Measurements from ENCODE around the gene ARHGEF37.

Gene ARHGEF37

DNA sequence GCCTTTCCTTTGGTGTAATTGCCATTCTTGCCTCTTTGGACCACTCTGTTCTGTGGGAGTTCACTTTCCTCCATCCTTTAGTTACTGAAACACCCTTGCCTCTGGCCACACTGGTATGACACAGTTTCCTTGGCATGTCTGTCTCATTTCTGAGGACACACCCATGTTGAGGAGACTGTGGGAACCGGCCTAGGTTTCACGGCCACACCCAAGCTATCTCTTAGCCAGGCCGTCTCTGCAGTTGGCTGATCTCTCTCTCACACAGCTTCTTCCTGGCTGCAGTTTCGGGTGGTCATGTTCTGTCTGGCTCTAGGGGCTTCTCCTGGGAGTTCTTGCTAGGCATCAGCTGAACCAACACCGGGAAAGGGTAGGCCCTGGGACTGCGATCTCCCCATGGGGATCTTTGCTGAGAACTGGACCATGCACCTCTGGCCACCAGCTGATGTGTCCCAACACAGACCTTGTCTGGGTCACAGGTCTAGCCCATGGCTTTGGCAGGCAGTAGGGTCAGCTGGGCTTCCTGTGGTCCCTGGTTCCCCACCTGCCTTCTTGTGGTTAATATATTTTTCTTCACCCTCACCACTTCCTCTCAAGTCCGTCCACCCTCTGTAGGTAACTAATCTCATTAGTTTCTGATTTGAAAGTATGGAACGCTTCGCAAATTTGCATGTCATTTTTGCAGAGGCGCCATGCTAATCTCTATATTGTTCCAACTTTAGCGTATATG lies 24.9 kb downstream of the ARHGEF37 start:
- H3K4me3 ChIP-seq (ENCODE audit: low read depth, low read length): no peak overlapping the region; the same call in 1 of the 2 replicates
- peak; percentile 92 for DNase-seq (ENCODE audit: low read depth)
- TF ChIP-seq, protein P1, sequence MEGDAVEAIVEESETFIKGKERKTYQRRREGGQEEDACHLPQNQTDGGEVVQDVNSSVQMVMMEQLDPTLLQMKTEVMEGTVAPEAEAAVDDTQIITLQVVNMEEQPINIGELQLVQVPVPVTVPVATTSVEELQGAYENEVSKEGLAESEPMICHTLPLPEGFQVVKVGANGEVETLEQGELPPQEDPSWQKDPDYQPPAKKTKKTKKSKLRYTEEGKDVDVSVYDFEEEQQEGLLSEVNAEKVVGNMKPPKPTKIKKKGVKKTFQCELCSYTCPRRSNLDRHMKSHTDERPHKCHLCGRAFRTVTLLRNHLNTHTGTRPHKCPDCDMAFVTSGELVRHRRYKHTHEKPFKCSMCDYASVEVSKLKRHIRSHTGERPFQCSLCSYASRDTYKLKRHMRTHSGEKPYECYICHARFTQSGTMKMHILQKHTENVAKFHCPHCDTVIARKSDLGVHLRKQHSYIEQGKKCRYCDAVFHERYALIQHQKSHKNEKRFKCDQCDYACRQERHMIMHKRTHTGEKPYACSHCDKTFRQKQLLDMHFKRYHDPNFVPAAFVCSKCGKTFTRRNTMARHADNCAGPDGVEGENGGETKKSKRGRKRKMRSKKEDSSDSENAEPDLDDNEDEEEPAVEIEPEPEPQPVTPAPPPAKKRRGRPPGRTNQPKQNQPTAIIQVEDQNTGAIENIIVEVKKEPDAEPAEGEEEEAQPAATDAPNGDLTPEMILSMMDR (IDR thresholded peaks at IDR 0.05; ENCODE audit: insufficient read depth, low read depth, low read length, missing control alignments): no peak

DNA sequence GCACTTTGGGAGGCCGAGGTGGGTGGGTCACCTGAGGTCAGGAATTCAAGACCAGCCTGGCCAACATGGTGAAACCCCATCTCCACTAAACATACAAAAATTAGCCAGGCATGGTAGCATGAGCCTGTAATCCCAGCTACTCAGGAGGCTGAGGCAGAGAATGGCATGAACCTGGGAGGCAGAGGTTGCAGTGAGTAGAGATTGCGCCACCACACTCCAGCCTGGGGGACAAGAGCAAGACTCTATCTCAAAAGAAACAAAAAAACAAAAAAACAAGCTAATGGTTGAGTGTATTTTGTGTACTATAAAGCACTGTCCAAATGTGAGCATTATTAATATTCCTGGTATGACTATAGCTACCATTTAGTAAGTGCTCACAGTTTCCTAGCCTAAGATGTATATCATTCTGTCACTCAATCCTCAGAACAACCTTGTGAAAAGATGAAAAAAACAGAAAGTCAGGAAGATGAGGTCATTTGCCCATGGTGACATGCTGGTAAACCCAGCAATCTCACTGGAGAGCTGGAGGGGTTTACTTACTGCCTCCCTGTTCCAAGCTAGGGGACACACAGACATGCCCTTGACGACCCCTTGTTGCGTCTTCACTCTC lies 27.7 kb downstream of the ARHGEF37 start:
- TF ChIP-seq, protein P1 (IDR thresholded peaks at IDR 0.05; ENCODE audit: insufficient read depth, low read depth, low read length, missing control alignments): no peak
- no peak for DNase-seq (ENCODE audit: low read depth)
- no peak overlapping the region for H3K4me3 ChIP-seq (ENCODE audit: low read depth, low read length)

DNA sequence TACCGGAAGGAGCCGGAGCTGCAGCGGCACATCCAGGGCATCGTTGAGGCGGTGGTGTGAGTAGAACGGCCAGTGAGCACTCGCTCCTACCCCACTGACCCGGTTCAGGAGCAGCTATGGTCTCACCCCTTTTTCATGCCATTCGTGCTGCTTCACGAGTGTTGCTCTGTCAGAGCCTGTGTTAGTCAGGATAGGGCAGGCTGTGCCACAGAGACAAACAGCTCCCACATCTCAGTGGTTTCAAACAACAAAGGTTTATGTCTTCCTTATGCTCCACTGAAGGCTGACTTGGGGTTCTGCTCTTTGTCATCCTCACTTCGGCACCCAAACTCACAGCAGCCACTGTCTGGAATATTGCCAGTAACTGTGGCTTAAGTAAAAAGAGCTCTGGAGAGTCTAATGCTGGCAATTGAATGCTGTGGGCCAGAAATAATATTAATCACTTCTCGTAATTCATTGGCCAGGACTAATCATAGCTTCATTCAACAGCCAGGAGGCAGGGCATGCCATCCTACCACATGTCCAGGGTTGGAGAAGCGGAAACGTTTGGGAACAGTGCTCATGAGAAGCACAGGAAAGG lies 28.4 kb downstream of the ARHGEF37 start:
- no peak overlapping the region for H3K4me3 ChIP-seq (ENCODE audit: low read depth, low read length)
- TF ChIP-seq, protein P1 (IDR thresholded peaks at IDR 0.05; ENCODE audit: insufficient read depth, low read depth, low read length, missing control alignments): no peak
- no peak for DNase-seq (ENCODE audit: low read depth)

DNA sequence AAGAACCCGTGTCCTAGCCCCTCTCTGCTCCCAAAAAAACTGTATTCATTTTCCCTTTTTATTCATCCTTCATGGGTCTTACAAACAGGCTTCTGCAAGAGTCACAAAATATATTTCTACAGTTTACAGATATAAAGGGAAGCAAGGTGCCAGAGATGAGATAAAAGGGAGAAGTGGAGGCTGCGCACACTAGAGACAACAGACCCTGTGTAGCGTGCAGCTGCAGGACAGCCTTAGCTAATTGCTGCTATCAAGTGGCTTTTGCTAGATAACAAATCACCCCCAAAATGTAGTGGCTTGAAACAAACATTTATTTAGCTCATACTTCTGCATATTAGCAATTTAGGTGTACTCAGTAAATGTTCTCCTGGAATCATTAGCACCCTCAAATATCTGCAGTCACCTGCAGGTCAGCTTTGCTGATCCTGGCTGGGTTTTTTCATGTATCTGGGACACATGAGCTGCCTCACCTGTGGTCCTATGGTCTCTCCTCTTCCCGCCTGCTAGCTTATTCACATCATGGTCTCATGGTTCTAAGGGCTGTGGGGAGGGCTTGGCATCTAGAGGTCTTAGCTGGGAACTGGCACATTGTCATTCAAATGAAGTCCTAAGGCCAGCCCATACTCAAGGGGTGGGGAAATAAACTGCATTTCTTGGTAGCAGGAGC lies 29.4 kb downstream of the ARHGEF37 start:
- DNase-seq (ENCODE audit: low read depth): no peak
- TF ChIP-seq, protein P1 (IDR thresholded peaks at IDR 0.05; ENCODE audit: insufficient read depth, low read depth, low read length, missing control alignments): no peak

DNA sequence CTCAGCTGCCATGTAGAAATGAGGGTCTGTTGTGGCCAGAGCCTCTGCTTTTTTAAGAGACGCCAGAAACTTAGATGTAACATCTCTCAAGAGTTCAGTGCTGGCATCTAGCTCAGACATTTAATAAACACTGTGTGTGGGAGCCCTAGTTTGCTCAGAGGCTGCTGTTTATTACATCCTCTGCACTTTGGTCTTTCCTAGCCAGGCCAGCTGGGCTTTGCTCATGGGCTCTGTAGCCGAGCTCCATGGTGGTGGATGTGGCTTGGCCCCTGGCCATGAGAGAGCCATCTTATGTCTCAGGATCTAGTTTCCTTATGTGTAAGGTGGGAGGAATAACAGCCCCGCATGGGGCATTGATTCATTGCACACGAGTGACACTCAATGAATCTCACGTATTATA lies 30.0 kb downstream of the ARHGEF37 start:
- H3K4me3 ChIP-seq (ENCODE audit: low read depth, low read length): no peak overlapping the region
- DNase-seq (ENCODE audit: low read depth): no peak
- TF ChIP-seq, protein P1 (IDR thresholded peaks at IDR 0.05; ENCODE audit: insufficient read depth, low read depth, low read length, missing control alignments): no peak

More for the DNA sequence above, 29.4 kb downstream of the ARHGEF37 start:
- H3K4me3 ChIP-seq (ENCODE audit: low read depth, low read length): no peak overlapping the region

DNA sequence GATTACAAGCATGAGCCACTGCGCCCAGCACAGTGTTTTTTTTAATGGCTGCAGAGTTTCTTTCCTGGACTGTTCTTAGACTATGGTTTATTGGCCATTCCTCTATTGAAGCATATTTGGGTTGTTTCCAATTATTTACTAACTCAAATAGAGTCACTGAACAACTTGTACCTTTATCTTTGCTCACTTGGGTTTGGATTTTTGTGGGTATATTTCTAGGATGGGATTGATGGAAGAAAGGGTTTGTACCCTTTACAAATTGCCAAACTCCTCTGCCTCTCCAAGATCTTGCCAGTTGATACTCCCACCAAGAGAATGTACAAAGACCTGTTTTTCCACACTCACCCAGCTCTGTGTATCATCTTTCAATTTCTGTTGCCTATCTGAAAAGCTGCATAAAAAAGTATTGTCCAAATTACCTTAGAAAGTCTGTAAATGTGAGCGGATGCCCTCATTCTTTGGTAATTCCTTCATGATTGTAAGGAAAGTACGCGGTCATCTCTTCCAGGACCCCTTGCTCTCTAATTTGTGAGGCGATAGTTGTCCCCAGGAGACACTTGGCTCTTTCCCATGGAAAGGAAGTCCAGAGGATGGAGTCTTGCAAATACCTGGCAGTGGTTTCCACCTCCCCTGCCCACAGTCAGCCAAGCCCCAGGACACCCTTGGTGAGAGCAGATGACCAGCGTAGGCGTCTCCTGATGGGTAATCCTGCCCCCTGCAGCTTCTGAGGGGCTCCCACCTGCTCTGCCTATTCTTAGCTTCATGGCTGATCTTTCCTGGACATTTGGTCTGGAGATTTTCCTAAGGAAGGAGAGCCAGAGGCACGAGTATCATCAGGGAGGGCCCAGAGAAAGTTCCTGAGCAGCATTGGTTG lies 33.0 kb downstream of the ARHGEF37 start:
- DNase-seq (ENCODE audit: low read depth): no peak
- TF ChIP-seq, protein P1 (IDR thresholded peaks at IDR 0.05; ENCODE audit: insufficient read depth, low read depth, low read length, missing control alignments): no peak
- no peak overlapping the region for H3K4me3 ChIP-seq (ENCODE audit: low read depth, low read length)
